ENCODE measurements around the gene SLC7A5. TPM values are rescaled to one million over a fixed set of nuclear protein-coding genes. Genes with fewer than 3 reads are reported as not detected.
"Not testable (repeated sequence)": the region's sequence is repeated elsewhere in the genome, so short reads cannot be mapped to it uniquely, and the experiment has no call there.

The SLC7A5 gene
- polyA plus RNA-seq, 1 donor from 2014 or later: 3.9 TPM

- not testable (repeated sequence) for H3K9me2 ChIP-seq (ENCODE audit: insufficient read depth, low read length); H2AFZ ChIP-seq (ENCODE audit: low read depth, low read length); H3K9me3 ChIP-seq (ENCODE audit: low read length); H3K9ac ChIP-seq (ENCODE audit: low read length); H3K36me3 ChIP-seq (ENCODE audit: insufficient read depth, low read length); H3K4me3 ChIP-seq (ENCODE audit: low read length); H3K27me3 ChIP-seq (ENCODE audit: insufficient read depth, low read depth, low read length); H3K4me2 ChIP-seq (ENCODE audit: low read length); H3K27ac ChIP-seq (ENCODE audit: low read length); H4K20me1 ChIP-seq (ENCODE audit: insufficient read depth); H3F3A ChIP-seq (ENCODE audit: insufficient read depth, low read length, poor library complexity, severe bottlenecking); H3K79me2 ChIP-seq (replicated peaks; ENCODE audit: insufficient read depth, low read length)
Observed at GRCh38 chr16:87879411-87880013, 10.2 kb upstream of the SLC7A5 start.

- H3K79me2 ChIP-seq (replicated peaks; ENCODE audit: insufficient read depth, low read length): no peaks in the 10 kb centered on the region
- TF ChIP-seq SMC3 (conservative IDR thresholded peaks at IDR 0.05; ENCODE audit: poor library complexity) (no peak), RAD21 (conservative IDR thresholded peaks at IDR 0.05) (no peak), POLR2AphosphoS5 (IDR thresholded peaks at IDR 0.05) (no peak), EP300 (conservative IDR thresholded peaks at IDR 0.05; ENCODE audit: poor library complexity, severe bottlenecking) (no peak), TAF1 (IDR thresholded peaks at IDR 0.05; ENCODE audit: low read depth) (no peak), MXI1 (conservative IDR thresholded peaks at IDR 0.05; ENCODE audit: poor library complexity, severe bottlenecking) (no peak), EZH2 (IDR thresholded peaks at IDR 0.05; ENCODE audit: borderline replicate concordance, insufficient read depth, low read length, poor library complexity, severe bottlenecking) (no peak), REST (IDR thresholded peaks at IDR 0.05; ENCODE audit: borderline replicate concordance) (no peak), CTCF (IDR thresholded peaks at IDR 0.05; ENCODE audit: poor library complexity, severe bottlenecking) (no peak)
- no peak overlapping the region for H3K4me3 ChIP-seq (ENCODE audit: low read length)
- H3K4me2 ChIP-seq (ENCODE audit: low read length): no peak overlapping the region
- no peaks in the 10 kb centered on the region for H3K36me3 ChIP-seq (ENCODE audit: insufficient read depth, low read length)
- no peaks in the 10 kb centered on the region for H4K20me1 ChIP-seq (ENCODE audit: insufficient read depth)
- no peaks in the 10 kb centered on the region for H3K9me2 ChIP-seq (ENCODE audit: insufficient read depth, low read length)
- no peak overlapping the region for H3K27ac ChIP-seq (ENCODE audit: low read length)
- no peaks in the 10 kb centered on the region for H3F3A ChIP-seq (ENCODE audit: insufficient read depth, low read length, poor library complexity, severe bottlenecking)
- H2AFZ ChIP-seq (ENCODE audit: low read depth, low read length): no peak overlapping the region
- H3K27me3 ChIP-seq (ENCODE audit: insufficient read depth, low read depth, low read length): no peaks in the 10 kb centered on the region
- H3K9me3 ChIP-seq (ENCODE audit: low read length): no peaks in the 10 kb centered on the region
- H3K9ac ChIP-seq (ENCODE audit: low read length): no peak overlapping the region
Observed at GRCh38 chr16:87878704-87879103, 9.4 kb upstream of the SLC7A5 start.

All from neural cell (in vitro differentiated cells).